Measurements from ENCODE around the gene LRRC51.

LRRC51 gene

GRCh38 chr11:72078477-72078876 is 2.2 kb upstream of the LRRC51 start:
- H3K9ac ChIP-seq (ENCODE audit: low read length), result peak overlapping the region; percentile 81
- no peaks in the 10 kb centered on the region for H3K9me3 ChIP-seq (ENCODE audit: control insufficient read depth, low read length)
- peaks cover 15% of the 10 kb centered on the region for H3K4me1 ChIP-seq (ENCODE audit: control insufficient read depth, insufficient read depth, low read length)
- no peaks in the 10 kb centered on the region for H3K27me3 ChIP-seq (ENCODE audit: control insufficient read depth, insufficient read depth, low read length)
- no peaks in the 10 kb centered on the region for H3K36me3 ChIP-seq (ENCODE audit: control insufficient read depth, insufficient read depth, low read length)
- H3K4me3 ChIP-seq (ENCODE audit: low read length), result no peak overlapping the region

GRCh38 chr11:72079819-72080325 is 778 bp upstream of the LRRC51 start:
- H3K9ac ChIP-seq (ENCODE audit: low read length), result peak overlapping the region; percentile 81
- H3K36me3 ChIP-seq (ENCODE audit: control insufficient read depth, insufficient read depth, low read length), result no peaks in the 10 kb centered on the region
- no peaks in the 10 kb centered on the region for H3K9me3 ChIP-seq (ENCODE audit: control insufficient read depth, low read length)
- no peaks in the 10 kb centered on the region for H3K27me3 ChIP-seq (ENCODE audit: control insufficient read depth, insufficient read depth, low read length)
- peaks cover 15% of the 10 kb centered on the region for H3K4me1 ChIP-seq (ENCODE audit: control insufficient read depth, insufficient read depth, low read length)
- H3K4me3 ChIP-seq (ENCODE audit: low read length), result peak overlapping the region; percentile 86

GRCh38 chr11:72081184-72081644 is 564 bp downstream of the LRRC51 start:
- Histone ChIP-seq H3K27me3 (ENCODE audit: control insufficient read depth, insufficient read depth, low read length) (no peaks in the 10 kb centered on the region), H3K9ac (ENCODE audit: low read length) (peak overlapping the region; percentile 81), H3K36me3 (ENCODE audit: control insufficient read depth, insufficient read depth, low read length) (no peaks in the 10 kb centered on the region), H3K9me3 (ENCODE audit: control insufficient read depth, low read length) (no peaks in the 10 kb centered on the region), H3K4me1 (ENCODE audit: control insufficient read depth, insufficient read depth, low read length) (peaks cover 15% of the 10 kb centered on the region), H3K4me3 (ENCODE audit: low read length) (peak overlapping the region; percentile 86)

GRCh38 chr11:72081821-72082453 is 1.3 kb downstream of the LRRC51 start:
- Histone ChIP-seq H3K4me1 (ENCODE audit: control insufficient read depth, insufficient read depth, low read length) (peaks cover 15% of the 10 kb centered on the region), H3K9me3 (ENCODE audit: control insufficient read depth, low read length) (no peaks in the 10 kb centered on the region), H3K9ac (ENCODE audit: low read length) (peak overlapping the region; percentile 5), H3K4me3 (ENCODE audit: low read length) (no peak overlapping the region), H3K27me3 (ENCODE audit: control insufficient read depth, insufficient read depth, low read length) (no peaks in the 10 kb centered on the region), H3K36me3 (ENCODE audit: control insufficient read depth, insufficient read depth, low read length) (no peaks in the 10 kb centered on the region)

- Histone ChIP-seq H3K4me1 (ENCODE audit: control insufficient read depth, insufficient read depth, low read length) (peaks cover 15% of the 10 kb centered on the region), H3K36me3 (ENCODE audit: control insufficient read depth, insufficient read depth, low read length) (no peaks in the 10 kb centered on the region), H3K4me3 (ENCODE audit: low read length) (no peak overlapping the region), H3K27me3 (ENCODE audit: control insufficient read depth, insufficient read depth, low read length) (no peaks in the 10 kb centered on the region), H3K9me3 (ENCODE audit: control insufficient read depth, low read length) (no peaks in the 10 kb centered on the region), H3K9ac (ENCODE audit: low read length) (no peak overlapping the region)
These were observed 2.8 kb downstream of the LRRC51 start for GRCh38 chr11:72083414-72083813.

- H3K9ac ChIP-seq (ENCODE audit: low read length), result no peak overlapping the region
- peaks cover 15% of the 10 kb centered on the region for H3K4me1 ChIP-seq (ENCODE audit: control insufficient read depth, insufficient read depth, low read length)
- no peaks in the 10 kb centered on the region for H3K9me3 ChIP-seq (ENCODE audit: control insufficient read depth, low read length)
- H3K36me3 ChIP-seq (ENCODE audit: control insufficient read depth, insufficient read depth, low read length), result no peaks in the 10 kb centered on the region
- H3K27me3 ChIP-seq (ENCODE audit: control insufficient read depth, insufficient read depth, low read length), result no peaks in the 10 kb centered on the region
- H3K4me3 ChIP-seq (ENCODE audit: low read length), result no peak overlapping the region
These were observed 3.4 kb downstream of the LRRC51 start for GRCh38 chr11:72084076-72084475.

- Histone ChIP-seq H3K4me1 (ENCODE audit: control insufficient read depth, insufficient read depth, low read length) (peaks cover 15% of the 10 kb centered on the region), H3K4me3 (ENCODE audit: low read length) (no peak overlapping the region), H3K9me3 (ENCODE audit: control insufficient read depth, low read length) (no peaks in the 10 kb centered on the region), H3K9ac (ENCODE audit: low read length) (no peak overlapping the region), H3K27me3 (ENCODE audit: control insufficient read depth, insufficient read depth, low read length) (no peaks in the 10 kb centered on the region), H3K36me3 (ENCODE audit: control insufficient read depth, insufficient read depth, low read length) (no peaks in the 10 kb centered on the region)
These were observed 4.3 kb downstream of the LRRC51 start for GRCh38 chr11:72084965-72085364.

GRCh38 chr11:72085621-72086351 is 5.1 kb downstream of the LRRC51 start:
- H3K4me1 ChIP-seq (ENCODE audit: control insufficient read depth, insufficient read depth, low read length), result peaks cover 15% of the 10 kb centered on the region
- H3K9me3 ChIP-seq (ENCODE audit: control insufficient read depth, low read length), result no peaks in the 10 kb centered on the region
- no peak overlapping the region for H3K9ac ChIP-seq (ENCODE audit: low read length)
- no peaks in the 10 kb centered on the region for H3K36me3 ChIP-seq (ENCODE audit: control insufficient read depth, insufficient read depth, low read length)
- H3K4me3 ChIP-seq (ENCODE audit: low read length), result no peak overlapping the region
- H3K27me3 ChIP-seq (ENCODE audit: control insufficient read depth, insufficient read depth, low read length), result no peaks in the 10 kb centered on the region

GRCh38 chr11:72088076-72088808 is 7.6 kb downstream of the LRRC51 start:
- H3K9ac ChIP-seq (ENCODE audit: low read length), result no peak overlapping the region

GRCh38 chr11:72091292-72091691 is 10.6 kb downstream of the LRRC51 start:
- no peak overlapping the region for H3K4me3 ChIP-seq (ENCODE audit: low read length)
- no peaks in the 10 kb centered on the region for H3K9me3 ChIP-seq (ENCODE audit: control insufficient read depth, low read length)
- peak overlapping the region; percentile 28 for H3K9ac ChIP-seq (ENCODE audit: low read length)
- H3K36me3 ChIP-seq (ENCODE audit: control insufficient read depth, insufficient read depth, low read length), result peaks cover 4% of the 10 kb centered on the region
- no peaks in the 10 kb centered on the region for H3K27me3 ChIP-seq (ENCODE audit: control insufficient read depth, insufficient read depth, low read length)
- peaks cover 9% of the 10 kb centered on the region for H3K4me1 ChIP-seq (ENCODE audit: control insufficient read depth, insufficient read depth, low read length)

More at GRCh38 chr11:72088076-72088808, 7.6 kb downstream of the LRRC51 start:
- Histone ChIP-seq H3K9me3 (ENCODE audit: control insufficient read depth, low read length) (no peaks in the 10 kb centered on the region), H3K36me3 (ENCODE audit: control insufficient read depth, insufficient read depth, low read length) (no peaks in the 10 kb centered on the region), H3K4me3 (ENCODE audit: low read length) (no peak overlapping the region), H3K4me1 (ENCODE audit: control insufficient read depth, insufficient read depth, low read length) (peaks cover 9% of the 10 kb centered on the region), H3K27me3 (ENCODE audit: control insufficient read depth, insufficient read depth, low read length) (no peaks in the 10 kb centered on the region)

- H3K36me3 ChIP-seq (ENCODE audit: control insufficient read depth, insufficient read depth, low read length), result peaks cover 14% of the 10 kb centered on the region
- H3K4me1 ChIP-seq (ENCODE audit: control insufficient read depth, insufficient read depth, low read length), result peaks cover 20% of the 10 kb centered on the region
- no peak overlapping the region for H3K9ac ChIP-seq (ENCODE audit: low read length)
- no peaks in the 10 kb centered on the region for H3K27me3 ChIP-seq (ENCODE audit: control insufficient read depth, insufficient read depth, low read length)
- H3K9me3 ChIP-seq (ENCODE audit: control insufficient read depth, low read length), result no peaks in the 10 kb centered on the region
- H3K4me3 ChIP-seq (ENCODE audit: low read length), result no peak overlapping the region
These were observed 18.1 kb downstream of the LRRC51 start for GRCh38 chr11:72098741-72099140.

GRCh38 chr11:72100009-72100408 is 19.4 kb downstream of the LRRC51 start:
- H3K36me3 ChIP-seq (ENCODE audit: control insufficient read depth, insufficient read depth, low read length), result peaks cover 11% of the 10 kb centered on the region
- H3K4me3 ChIP-seq (ENCODE audit: low read length), result no peak overlapping the region
- no peaks in the 10 kb centered on the region for H3K9me3 ChIP-seq (ENCODE audit: control insufficient read depth, low read length)
- H3K27me3 ChIP-seq (ENCODE audit: control insufficient read depth, insufficient read depth, low read length), result no peaks in the 10 kb centered on the region
- H3K9ac ChIP-seq (ENCODE audit: low read length), result peak overlapping the region; percentile 2
- peaks cover 22% of the 10 kb centered on the region for H3K4me1 ChIP-seq (ENCODE audit: control insufficient read depth, insufficient read depth, low read length)

All from mucosa of stomach (tissue), 1 donor.